ENCODE data around the gene HMOX1.

Gene HMOX1

GRCh38 chr22:35380537-35381423, at the start of gene HMOX1:
TSS of gene HMOX1 (plus strand) at chr22:35381096. CDS start at chr22:35381174, 78 bp downstream.
- in situ Hi-C loops (cut with HindIII; ENCODE audit: low sequenced_read_pairs), result no loop called here

GRCh38 chr22:35332278-35332677, 48.6 kb upstream of the HMOX1 start:
- in situ Hi-C loops (cut with HindIII; ENCODE audit: low sequenced_read_pairs), result no loop called here

DNA sequence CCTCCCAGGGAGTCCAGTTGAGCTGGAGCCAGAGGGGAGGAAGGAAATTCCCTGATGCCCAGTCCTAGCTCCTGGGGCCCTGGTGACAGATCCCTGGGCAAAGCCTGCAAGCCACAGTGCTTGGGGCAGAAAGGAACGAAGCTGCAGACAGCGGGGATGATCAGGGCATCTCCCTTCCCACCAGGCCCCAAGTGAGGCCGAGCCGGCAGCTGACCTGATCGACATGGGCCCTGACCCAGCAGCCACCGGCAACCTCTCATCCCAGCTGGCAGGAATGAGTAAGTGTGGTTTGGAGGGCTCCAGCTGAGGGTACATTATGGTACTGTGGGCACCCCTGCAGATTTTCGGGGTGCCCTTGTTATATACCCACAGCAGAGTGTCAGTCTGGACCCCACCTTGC, 47.7 kb upstream of the HMOX1 start:
- in situ Hi-C loops (cut with HindIII; ENCODE audit: low sequenced_read_pairs), result no loop called here

DNA sequence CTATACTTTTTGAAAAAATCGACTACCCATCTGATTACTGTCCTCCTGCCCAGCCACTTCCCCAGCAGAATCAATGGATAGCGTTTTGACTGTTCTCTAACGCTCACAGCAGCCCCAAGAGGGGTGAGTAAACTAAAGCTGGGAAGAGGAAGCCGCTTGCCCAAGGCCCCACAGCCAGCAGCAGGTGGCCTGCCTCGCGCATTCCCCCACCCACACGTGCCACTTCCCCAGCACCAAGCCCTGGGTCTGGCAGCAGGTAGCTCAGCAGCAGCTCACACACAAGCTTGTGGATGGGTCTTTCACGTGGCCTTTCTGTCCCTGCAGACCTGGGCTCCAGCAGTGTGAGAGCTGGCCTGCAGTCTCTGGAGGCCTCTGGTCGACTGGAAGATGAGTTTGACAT, 46.9 kb upstream of the HMOX1 start:
- in situ Hi-C loops (cut with HindIII; ENCODE audit: low sequenced_read_pairs), result no loop called here

DNA sequence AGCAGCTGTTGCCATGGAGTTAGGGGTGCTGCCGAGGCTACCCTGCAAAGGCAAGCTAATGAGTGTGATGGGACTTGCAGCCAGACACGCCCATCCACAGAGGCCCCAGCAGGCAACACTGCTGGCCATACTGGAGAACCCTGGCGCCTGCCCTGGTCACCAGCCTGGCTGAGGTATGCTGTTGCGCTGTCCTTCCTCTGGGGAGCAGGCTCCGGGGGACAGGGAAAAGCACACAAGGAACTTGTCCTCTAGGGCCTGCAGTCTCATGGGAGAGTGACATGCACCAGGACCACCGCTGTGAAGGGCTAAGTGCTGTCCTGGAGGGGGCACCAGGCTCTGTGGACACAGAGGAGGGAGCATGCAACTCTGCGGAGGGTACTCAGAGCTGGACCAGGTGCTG, 45.4 kb upstream of the HMOX1 start:
- in situ Hi-C loops (cut with HindIII; ENCODE audit: low sequenced_read_pairs), result no loop called here

DNA sequence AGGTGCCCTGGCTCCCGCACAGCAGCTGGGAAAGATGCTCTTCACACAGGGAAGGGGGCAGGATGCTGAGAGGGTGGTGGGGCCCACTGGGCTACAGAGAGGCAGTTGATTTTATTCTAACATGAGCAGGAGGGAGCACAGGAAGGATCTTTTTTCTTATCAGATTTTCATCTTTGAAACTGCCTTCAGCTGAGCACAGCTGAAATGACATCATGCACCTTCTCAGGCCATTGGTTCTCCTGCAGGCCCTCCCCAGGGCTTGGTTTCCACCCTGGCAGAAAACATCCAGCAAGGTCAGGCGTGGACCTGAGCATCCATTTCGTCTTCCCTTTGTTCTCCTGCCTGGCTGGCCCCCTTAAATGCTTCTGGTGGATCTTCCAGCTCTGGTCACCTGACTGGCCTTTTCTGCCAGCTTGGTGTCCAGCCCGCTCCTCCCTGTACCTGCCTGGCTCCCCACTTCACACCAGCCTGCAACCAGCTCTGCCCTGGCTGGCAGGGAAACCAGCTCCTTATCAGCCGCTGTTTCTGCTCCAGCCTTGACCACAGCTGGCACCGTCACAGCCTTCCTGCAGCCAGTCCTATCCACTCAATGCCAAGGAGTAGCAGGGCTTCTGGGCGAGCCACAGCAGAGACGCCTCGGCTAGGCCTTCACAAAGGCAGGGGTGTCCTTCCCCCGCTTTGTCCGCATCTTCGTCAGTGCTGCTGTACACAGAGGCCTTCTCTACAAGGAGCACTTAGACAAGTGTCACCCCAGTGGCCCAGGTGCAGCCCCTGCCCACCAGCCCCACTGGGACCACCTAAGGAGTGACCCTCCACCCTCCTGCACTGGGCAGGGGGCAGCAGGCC, 44.7 kb upstream of the HMOX1 start:
- in situ Hi-C loops (cut with HindIII; ENCODE audit: low sequenced_read_pairs), result no loop called here

DNA sequence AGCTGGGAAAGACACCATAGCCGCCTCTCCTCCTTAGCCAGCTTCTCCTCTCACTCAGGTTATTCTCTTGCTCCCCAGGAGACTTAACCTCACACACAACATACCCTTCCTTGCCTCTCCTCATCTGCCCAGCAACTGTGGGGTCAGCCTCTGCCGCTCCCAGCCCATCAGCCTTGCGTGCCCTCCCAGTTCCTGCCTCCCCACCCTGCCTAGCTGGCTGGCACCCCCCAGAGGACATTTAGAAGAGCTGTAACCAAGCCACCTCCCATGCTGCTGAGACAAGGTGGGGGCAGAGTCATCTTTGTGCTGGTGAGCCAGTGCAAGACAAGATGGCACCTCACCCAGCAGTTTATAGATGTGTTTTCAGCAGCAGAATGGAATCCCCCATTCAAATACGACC, 43.0 kb upstream of the HMOX1 start:
- in situ Hi-C loops (cut with HindIII; ENCODE audit: low sequenced_read_pairs), result no loop called here

- in situ Hi-C loops (cut with HindIII; ENCODE audit: low sequenced_read_pairs), result loop anchor here (5.0 kb wide), 1 partner anchor 86 kb away; no protein-coding TSS in a partner anchor
Observed at GRCh38 chr22:35341090-35341874, 39.6 kb upstream of the HMOX1 start.

GRCh38 chr22:35342390-35342789, 38.5 kb upstream of the HMOX1 start:
- in situ Hi-C loops (cut with HindIII; ENCODE audit: low sequenced_read_pairs), result loop anchor here (5.0 kb wide), 1 partner anchor 85 kb away; no protein-coding TSS in a partner anchor

DNA sequence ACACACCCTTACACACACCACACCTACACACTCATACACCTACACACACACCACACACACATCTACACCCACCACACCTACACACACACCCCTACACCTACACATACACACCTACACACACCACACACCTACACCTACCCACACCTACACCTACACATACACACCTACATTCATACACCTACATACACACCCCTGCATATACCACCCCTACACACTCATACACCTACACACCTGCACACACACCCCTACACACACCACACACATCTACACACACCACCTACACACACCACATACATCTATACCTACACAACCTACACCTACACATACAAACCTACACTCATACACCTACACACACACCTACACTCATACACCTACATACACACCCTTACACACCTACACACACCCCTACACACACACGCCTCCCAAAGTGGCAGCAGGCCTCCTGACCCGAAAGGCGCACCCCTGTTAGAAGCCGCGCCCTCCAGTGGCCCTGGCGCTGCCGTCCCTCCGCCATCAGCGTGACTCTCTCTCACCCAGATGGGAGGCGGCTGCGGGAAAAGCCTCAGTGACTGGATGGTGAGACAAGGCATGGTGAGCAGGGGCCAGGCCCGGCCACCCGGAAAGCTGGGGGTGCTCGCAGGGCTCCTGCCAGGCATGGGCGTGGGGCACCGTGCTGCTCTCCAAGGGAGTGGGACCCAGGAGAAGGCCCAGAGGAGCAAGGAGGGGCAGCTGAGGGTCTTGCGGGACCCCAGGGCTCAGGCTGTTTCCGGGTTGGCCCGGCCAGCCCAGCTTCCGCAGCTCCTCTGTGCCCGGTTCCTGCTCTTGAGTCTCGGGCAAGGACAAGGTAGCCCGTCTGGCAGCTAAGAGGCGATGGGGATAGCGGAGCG, 37.0 kb upstream of the HMOX1 start:
- in situ Hi-C loops (cut with HindIII; ENCODE audit: low sequenced_read_pairs), result loop anchor here (5.0 kb wide), 1 partner anchor 83 kb away; no protein-coding TSS in a partner anchor

DNA sequence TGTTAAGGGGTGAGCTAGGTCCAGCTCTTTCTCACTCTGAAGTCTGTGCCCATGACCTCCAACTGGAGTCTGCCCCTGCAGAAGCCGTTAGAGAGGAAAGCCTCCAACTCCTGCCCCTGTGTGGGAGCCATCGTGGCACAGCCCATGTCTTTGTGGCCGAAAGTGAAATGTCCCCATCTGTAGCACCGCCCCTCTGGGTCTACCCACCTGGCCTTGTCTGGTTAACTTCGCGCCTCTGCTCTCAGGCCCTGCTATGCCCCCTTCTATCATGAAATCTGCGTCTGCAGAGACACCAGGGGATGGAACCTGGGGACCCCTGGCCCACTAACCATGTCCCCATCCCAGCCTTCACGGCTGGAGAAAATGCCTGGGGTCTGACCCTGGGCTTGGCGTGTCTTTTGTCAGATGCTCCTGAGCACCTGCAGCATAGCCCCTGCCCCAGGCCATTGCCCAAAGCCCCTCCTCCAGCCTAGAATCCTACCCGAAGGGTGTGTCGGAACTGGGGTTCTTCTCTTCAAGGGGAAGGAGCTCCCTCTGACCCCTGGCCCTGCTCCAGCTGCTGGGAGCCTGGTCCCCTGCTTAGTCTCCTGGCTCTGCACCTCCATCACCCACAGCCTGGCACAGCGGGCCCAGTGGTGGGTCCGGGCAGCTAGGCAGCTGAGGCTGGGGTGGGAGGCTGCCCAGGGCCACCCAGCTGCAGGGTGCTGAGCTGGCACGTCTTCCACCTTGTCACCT, 35.8 kb upstream of the HMOX1 start:
- in situ Hi-C loops (cut with HindIII; ENCODE audit: low sequenced_read_pairs), result loop anchor here (5.0 kb wide), 1 partner anchor 82 kb away; no protein-coding TSS in a partner anchor

DNA sequence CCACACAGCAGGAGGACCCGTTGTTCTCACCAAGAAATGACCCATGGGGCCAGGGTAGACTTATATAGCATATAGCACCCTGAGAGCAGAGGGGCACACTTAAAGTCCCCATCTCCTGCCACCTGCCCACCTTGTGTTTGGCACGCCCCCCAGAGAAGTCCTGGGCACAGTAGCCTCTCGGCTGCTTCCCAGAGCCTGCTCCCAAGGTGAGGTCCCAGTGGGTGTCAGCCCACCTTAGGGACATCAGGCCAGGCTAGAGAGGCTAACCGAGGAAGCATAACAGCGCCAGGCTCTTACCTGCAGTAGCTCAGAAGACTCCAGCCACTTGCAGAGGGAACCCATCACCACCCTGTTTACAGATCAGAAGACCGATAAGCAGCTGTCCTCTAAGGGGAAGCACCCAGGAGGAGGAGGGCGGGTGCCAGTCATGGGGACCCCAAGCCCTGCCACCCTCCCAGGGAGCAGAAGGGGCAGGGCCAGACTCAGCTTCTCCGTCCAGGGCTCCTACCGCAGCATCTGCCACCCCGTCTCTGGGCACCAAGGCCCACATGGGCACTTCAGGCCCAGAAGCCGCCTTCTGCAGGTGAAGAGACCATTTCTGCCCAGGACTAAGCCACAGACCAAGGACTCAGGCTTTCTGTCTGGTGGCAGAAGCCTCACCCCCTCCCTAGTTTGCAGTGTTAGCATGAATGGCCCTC, 34.9 kb upstream of the HMOX1 start:
- in situ Hi-C loops (cut with HindIII; ENCODE audit: low sequenced_read_pairs), result no loop called here

DNA sequence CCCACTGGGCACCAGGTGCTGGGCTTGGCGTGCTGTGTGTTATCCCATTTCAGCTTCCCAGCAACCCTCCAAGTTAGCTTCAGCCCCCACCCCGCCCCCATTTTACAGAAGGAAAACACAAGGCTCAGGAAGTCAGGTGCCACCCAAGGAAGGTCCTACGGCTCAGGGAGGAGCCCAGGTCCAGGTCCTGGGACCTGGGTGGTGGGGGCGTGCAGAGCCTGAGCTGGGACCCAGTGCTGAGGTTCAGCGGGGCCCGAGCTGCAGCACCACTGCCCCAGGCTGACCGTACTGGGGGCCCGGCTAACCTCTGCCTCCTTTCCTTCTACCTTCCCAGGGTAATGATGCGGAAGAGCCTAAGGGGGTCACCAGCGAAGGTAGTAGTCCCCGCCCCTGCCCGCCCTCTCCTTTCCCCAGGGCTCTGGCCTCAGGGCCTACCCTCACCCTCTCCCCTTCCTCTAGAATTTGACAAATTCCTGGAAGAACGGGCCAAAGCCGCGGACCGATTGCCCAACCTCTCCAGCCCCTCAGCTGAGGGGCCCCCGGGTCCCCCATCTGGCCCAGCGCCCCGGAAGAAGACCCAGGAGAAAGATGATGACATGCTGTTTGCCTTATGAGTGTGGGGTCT, 34.2 kb upstream of the HMOX1 start:
- in situ Hi-C loops (cut with HindIII; ENCODE audit: low sequenced_read_pairs), result no loop called here

GRCh38 chr22:35347462-35347861, 33.4 kb upstream of the HMOX1 start:
- in situ Hi-C loops (cut with HindIII; ENCODE audit: low sequenced_read_pairs), result no loop called here

DNA sequence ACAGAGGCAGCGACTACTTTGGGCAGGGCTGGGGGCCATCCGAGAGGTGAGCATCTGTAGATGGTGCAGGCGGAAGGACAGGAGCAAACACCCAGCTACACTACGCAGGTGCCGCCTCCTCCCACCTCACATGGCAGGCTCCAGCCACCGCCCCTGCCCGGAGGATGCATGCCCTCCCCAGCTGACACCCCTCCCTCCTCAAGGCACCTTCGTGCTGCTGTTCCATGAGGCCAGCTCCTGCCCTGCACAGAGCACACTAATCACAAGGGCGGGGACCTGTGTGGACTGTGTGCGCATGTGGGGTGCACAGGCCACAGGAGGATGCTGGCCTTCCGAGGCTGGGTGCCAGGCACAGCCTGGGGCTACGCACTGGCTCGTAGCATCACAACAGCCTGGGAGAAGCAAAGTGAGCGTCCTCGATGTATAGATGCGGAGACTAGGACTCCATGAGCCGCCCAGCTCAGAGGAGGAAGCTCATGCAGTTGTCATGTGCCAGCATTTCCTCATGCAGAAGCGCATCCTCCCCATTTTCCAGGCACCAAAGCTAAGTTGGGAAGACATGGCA, 32.8 kb upstream of the HMOX1 start:
- in situ Hi-C loops (cut with HindIII; ENCODE audit: low sequenced_read_pairs), result no loop called here

- in situ Hi-C loops (cut with HindIII; ENCODE audit: low sequenced_read_pairs), result no loop called here
Observed at GRCh38 chr22:35348703-35349102, 32.2 kb upstream of the HMOX1 start.

GRCh38 chr22:35349368-35349703, 31.6 kb upstream of the HMOX1 start:
- in situ Hi-C loops (cut with HindIII; ENCODE audit: low sequenced_read_pairs), result no loop called here
